Esophagus muscularis mucosa (tissue), 3 donors: ENCODE measurements around the gene RRP9.

Source experiments
- CTCF ChIP-seq, 3 experiments: fragments of 200-600 bp in 2 of 3; fragments of 450-650 bp in 1 of 3; sonication (generic) in 2 of 3; IDR thresholded peaks; one replicate each; pipeline ENCODE4 v1.5.1; 2017 to 2019; ENCODE audit warnings: antibody characterized with exemption in 3 of 3, mild to moderate bottlenecking in 2 of 3, moderate library complexity in 1 of 3
- POLR2A ChIP-seq: fragments of 450-650 bp; IDR thresholded peaks from one replicate; pipeline ENCODE4 v1.6.1; 2017; ENCODE audit warnings: antibody characterized with exemption, moderate library complexity, mild to moderate bottlenecking, low read depth
- POLR2AphosphoS5 ChIP-seq, 2 donors: sonication (generic); formaldehyde crosslinking; IDR thresholded peaks; one replicate each; pipeline ENCODE4 v1.6.1; 2017; ENCODE audit warnings: antibody characterized with exemption in 2 of 2

GRCh38 chr3:51940648-51941462 lies 849 bp downstream of the RRP9 start:
- TF ChIP-seq CTCF (IDR thresholded peaks at IDR 0.05) (no peak), POLR2A (no peak), POLR2AphosphoS5 (IDR thresholded peaks at IDR 0.05) (no peak)
